Hepatocyte (in vitro differentiated cells): ENCODE data around the gene PABPN1L.

Source experiments
- CTCF ChIP-seq: fragments of 200-600 bp; sonication (generic); IDR thresholded peaks from 2 replicates; pipeline ENCODE4 v1.5.1; 2016; ENCODE audit warnings: antibody characterized with exemption, mild to moderate bottlenecking; ENCODE audit not compliant: poor library complexity
- EZH2 ChIP-seq: fragments of 200-600 bp; sonication (generic); IDR thresholded peaks from 2 replicates; pipeline ENCODE4 v1.6.1; 2016; ENCODE audit warnings: antibody characterized with exemption, mild to moderate bottlenecking, borderline replicate concordance

GRCh38 chr16:88895335-88895734, 28.9 kb upstream of the PABPN1L start:
- TF ChIP-seq CTCF (no peak), EZH2 (no peak)
